Globus pallidus (tissue), 1 donor: ENCODE measurements around the gene MUC5B.
"Not testable (repeated sequence)": the region's sequence is repeated elsewhere in the genome, so short reads cannot be mapped to it uniquely, and the experiment has no call there.

ENCODE experiments used
- DNase-seq: peaks from one replicate; pipeline ENCODE4 v3.0.0-alpha.2; 2015; ENCODE audit warnings: low spot score

The MUC5B gene

DNA sequence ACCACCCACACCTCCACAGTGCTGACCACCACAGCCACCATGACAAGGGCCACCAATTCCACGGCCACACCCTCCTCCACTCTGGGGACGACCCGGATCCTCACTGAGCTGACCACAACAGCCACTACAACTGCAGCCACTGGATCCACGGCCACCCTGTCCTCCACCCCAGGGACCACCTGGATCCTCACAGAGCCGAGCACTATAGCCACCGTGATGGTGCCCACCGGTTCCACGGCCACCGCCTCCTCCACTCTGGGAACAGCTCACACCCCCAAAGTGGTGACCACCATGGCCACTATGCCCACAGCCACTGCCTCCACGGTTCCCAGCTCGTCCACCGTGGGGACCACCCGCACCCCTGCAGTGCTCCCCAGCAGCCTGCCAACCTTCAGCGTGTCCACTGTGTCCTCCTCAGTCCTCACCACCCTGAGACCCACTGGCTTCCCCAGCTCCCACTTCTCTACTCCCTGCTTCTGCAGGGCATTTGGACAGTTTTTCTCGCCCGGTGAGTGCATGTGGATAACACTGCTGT lies 28.4 kb downstream of the MUC5B start:
- no peak for DNase-seq

DNA sequence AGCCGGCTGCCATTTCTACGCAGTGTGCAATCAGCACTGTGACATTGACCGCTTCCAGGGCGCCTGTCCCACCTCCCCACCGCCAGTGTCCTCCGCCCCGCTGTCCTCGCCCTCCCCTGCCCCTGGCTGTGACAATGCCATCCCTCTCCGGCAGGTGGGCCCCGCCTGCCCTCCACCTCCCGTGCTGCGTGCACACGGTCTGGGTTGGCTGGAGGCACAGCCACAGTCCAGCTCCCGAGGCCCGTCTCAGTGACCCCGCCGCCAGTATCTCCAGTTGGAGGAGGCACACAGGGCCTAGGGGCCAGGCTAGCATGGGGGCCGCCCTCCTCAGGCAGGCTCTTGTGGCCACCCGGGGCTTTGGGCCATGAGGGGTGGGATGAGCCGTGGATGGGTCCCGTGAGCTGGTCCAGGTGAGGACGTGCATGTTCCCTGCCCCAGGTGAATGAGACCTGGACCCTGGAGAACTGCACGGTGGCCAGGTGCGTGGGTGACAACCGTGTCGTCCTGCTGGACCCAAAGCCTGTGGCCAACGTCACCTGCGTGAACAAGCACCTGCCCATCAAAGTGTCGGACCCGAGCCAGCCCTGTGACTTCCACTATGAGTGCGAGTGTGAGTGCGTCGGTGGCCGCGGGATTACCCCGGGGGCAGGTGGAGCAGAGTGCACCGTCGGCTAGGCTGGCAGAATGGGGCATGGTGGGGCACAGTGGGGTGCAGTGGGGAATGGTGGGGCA lies 29.7 kb downstream of the MUC5B start:
- DNase-seq: no peak

DNA sequence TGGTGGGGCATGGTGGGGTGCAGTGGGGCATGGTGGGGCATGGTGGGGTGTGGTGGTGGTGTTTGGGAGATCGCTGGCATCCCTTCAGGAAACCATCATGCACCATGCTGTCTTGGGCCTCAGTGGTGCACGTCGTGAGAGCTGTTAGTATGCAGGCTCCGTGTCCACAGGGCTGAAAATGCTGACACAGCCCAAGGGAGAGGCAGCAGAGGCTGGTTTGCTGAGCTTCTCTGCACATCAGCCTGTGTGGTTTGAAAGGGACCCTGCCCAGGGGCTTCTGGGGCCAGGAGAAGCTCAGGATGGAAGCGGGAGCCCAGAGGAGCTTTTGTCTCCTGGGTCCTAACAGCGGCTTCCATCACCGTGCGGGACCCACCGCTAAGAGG lies 30.2 kb downstream of the MUC5B start:
- DNase-seq: no peak

DNA sequence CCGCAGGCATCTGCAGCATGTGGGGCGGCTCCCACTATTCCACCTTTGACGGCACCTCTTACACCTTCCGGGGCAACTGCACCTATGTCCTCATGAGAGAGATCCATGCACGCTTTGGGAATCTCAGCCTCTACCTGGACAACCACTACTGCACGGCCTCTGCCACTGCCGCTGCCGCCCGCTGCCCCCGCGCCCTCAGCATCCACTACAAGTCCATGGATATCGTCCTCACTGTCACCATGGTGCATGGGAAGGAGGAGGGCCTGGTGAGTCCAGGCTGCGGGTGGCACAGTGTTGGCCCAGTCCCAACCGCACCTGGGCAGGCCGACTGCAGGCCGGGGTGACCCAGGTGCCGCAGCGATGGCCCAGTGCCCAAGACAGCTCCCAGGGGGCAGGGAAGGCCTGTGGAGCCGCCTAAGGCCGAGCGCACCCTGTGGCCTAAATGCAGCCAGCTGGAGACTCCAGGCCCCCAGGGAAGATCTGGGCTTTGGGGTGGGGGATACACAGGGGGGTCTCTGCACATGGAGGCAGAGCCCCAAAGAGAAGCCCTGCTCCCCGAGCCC lies 31.3 kb downstream of the MUC5B start:
- no peak for DNase-seq

DNA sequence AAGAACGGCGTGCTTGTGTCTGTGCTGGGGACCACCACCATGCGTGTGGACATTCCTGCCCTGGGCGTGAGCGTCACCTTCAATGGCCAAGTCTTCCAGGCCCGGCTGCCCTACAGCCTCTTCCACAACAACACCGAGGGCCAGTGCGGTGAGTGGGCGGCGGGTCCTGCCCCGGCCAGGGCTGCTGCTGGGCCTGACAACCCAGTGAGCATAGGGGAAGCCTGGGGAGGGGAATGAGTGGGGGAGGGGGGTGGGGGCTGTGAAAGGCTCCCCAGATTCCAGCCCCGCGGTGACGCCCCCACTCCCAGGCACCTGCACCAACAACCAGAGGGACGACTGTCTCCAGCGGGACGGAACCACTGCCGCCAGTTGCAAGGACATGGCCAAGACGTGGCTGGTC lies 31.9 kb downstream of the MUC5B start:
- no peak for DNase-seq

DNA sequence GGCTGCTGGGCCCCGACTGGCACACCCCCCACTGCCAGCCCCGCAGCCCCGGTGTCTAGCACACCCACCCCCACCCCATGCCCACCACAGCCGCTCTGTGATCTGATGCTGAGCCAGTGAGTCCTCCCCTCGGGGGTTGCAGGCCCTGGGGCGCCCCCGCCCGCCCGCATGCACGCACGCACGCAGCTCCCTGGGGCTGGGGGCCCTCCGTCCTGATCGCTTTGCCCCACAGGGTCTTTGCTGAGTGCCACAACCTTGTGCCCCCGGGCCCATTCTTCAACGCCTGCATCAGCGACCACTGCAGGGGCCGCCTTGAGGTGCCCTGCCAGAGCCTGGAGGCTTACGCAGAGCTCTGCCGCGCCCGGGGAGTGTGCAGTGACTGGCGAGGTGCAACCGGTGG lies 32.3 kb downstream of the MUC5B start:
- no peak for DNase-seq

DNA sequence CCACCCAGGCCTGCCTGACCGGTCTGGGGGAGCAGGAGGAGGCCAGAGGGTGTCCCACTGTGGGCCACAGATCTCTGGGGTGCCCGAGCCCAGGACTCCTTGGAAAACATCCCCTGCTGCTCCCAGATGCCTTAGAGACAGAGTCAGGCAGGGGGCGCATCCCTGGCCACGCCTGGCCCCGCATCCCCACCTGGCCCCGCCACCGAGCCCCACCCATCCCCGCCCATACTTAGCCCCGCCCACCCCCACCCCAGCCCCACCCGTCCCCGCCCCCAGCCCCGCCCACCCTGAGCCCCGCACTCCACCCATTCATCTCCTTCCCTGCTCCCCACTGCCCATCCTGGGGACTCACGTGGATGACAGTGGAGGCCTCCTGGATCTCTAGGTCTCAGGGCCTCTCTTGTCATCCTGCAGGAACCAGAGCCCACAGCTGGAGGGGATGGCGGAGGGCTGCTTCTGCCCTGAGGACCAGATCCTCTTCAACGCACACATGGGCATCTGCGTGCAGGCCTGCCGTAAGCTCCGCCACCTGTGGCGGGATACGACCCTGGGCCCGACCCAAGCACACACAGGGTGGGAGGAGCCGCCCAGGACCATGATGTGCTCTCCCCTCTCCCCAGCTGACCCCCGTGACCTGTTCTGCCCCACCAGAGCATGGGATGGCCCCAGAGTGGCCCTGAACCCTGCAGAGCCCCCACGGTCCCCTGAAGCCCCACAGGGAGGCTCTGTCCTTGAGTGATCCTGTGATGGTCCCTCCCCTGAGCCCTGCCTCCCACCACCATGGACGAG lies 33.6 kb downstream of the MUC5B start:
- no peak for DNase-seq

DNA sequence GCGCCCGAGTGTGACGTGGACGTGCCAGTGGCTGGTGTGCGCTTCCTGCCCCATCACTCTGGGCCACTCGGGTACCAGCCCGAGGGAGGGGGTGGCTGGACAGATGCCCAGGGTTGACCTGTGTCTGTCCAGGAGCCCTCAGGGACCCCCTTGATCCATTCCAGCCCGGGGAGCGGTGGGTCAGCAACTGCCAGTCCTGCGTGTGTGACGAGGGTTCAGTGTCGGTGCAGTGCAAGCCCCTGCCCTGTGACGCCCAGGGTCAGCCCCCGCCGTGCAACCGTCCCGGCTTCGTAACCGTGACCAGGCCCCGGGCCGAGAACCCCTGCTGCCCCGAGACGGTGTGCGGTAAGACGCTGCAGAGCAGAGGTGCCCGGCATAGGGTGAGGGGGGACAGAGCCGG lies 34.5 kb downstream of the MUC5B start:
- no peak for DNase-seq

DNA sequence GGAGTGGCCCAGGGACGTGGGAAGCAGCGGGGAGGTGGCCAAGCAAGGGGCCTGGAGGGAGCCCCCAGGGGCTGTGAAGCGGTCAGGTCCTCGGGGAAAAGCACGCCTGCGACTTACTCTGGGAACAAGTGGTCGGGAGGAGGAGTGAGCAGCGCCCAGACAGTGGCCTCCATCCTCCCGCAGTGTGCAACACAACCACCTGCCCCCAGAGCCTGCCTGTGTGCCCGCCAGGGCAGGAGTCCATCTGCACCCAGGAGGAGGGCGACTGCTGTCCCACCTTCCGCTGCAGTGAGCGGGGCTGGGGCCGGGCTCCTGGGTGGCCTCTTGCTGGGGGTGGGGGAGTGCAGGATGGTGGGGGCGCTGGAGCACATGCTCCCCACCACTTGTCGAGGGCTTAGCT lies 35.0 kb downstream of the MUC5B start:
- DNase-seq: no peak

DNA sequence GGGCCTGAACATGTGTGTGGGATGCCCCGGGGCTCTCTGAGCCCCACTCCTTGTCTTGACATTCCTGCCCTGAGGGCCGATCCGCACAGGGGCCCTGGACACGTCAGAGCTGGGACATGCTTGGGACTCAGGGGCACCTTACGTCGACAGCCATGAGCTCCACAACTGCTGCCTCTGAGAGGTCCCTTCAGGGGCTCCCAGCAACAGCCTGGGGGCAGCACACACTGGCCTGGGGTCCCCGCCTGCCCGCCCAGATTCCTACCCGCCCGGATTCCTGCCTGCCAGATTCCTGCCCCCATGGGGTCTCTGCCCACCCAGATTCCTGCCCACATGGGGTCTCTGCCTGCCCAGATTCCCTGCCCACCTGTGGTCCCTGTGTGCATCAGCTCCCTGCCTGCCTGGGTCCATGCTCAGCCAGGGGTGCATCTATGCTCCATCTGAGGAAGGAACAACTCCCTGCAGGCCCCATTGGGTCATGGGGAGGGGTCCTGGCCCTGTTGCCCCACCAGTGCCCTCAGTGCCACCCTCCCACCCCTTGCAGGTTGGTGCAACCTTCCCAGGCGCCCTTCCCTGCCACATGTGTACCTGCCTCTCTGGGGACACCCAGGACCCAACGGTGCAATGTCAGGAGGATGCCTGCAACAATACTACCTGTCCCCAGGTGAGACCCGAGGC lies 35.7 kb downstream of the MUC5B start:
- no peak for DNase-seq

DNA sequence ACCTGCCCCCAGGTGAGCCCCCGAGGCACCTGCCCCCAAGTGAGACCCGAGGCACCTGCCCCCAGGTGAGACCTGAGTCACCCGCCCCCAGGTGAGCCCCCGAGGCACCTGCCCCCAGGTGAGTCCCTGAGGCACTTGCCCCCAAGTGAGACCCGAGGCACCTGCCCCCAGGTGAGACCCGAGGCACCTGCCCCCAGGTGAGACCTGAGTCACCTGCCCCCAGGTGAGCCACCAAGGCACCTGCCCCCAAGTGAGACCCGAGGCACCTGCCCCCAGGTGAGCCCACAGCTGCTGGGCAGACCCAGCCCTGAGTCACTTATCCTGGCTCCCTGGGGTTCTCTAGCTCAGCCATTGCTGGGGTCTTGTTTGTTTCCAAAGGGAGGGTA lies 36.2 kb downstream of the MUC5B start:
- no peak for DNase-seq

DNA sequence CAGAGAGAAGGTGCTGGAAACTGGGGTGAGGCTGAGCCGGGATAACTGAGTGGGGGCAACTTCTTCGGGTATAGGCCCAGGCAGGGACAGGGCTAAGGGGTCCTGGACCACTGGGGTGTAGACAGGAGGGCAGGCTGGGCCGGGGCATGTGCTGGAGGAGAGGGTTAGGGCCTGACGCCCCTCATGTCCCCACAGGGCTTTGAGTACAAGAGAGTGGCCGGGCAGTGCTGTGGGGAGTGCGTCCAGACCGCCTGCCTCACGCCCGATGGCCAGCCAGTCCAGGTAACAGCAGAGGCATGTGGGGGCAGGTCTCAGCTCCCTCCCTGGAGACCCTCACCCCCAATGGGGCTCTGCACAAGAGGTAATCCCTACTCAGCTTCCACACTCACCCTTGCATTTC lies 36.7 kb downstream of the MUC5B start:
- no peak for DNase-seq

DNA sequence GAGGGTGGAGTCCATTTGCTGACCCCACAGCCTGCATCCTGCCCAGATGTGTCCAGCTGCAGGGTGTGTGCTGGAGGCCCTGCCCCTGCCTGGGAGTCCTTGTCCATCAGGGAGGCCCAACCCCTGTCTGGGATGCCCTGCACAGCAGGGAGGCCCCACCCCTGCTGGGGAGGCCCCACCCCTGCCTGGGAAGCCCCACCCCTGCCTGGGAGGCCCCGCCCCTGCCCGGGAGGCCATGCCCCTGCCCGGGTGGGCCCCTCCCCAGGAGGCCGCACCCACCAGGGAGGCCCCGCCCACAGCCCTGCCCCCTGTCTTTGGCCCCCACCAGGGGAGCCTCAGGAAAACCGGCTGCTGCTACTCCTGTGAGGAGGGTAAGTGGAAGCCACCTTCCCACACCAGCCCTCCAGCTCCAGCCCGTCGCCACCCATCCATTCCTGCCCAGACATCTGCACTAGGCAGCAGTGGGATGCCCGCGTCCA lies 37.2 kb downstream of the MUC5B start:
- DNase-seq: no peak

DNA sequence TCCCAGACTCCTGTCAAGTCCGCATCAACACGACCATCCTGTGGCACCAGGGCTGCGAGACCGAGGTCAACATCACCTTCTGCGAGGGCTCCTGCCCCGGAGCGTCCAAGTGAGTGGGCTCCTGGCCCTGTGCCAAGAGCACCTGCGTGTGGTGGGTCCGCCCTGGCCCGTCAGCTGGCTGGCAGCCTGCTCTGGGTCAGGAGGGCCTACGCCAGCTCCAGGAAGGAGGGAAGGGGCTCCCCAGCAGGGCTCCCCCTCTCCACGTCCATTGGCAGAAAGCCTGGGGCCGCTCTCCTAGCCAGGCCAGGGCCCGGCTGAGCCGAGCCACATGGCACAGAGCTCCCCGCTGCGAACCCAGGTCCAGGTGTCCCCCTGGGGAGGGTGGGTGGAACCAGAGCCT lies 37.8 kb downstream of the MUC5B start:
- no peak for DNase-seq

DNA sequence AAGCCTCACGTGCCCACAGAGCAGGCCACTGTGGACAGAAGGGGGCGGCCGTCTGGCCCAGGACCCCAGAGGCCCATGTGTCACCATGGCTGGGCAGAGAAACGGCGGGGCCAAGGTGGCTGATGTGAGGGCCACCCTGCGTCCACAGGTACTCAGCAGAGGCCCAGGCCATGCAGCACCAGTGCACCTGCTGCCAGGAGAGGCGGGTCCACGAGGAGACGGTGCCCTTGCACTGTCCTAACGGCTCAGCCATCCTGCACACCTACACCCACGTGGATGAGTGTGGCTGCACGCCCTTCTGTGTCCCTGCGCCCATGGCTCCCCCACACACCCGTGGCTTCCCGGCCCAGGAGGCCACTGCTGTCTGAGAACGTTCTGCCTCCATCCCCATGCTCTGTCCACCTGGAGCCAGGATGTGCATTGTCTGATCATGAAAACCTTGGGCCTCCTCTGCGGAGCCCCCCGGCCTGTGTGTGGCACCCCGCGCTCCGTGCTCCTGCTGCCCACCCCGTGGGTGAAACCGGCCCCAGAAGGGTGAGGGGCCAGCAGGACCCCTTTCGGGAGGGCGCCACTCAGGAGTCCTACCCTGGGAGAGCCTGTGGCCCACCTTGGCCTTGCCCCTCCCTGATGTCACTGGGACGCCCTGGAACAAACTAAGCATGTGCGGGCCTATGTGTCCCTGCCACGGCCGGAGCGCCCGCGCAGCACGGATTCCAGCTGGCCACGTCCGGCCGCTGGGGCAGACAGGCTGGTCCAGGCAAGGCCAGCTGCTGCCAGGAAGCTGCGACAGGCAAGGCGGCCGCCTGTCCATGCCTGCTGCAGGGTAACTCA lies 38.6 kb downstream of the MUC5B start:
- no peak for DNase-seq

DNA sequence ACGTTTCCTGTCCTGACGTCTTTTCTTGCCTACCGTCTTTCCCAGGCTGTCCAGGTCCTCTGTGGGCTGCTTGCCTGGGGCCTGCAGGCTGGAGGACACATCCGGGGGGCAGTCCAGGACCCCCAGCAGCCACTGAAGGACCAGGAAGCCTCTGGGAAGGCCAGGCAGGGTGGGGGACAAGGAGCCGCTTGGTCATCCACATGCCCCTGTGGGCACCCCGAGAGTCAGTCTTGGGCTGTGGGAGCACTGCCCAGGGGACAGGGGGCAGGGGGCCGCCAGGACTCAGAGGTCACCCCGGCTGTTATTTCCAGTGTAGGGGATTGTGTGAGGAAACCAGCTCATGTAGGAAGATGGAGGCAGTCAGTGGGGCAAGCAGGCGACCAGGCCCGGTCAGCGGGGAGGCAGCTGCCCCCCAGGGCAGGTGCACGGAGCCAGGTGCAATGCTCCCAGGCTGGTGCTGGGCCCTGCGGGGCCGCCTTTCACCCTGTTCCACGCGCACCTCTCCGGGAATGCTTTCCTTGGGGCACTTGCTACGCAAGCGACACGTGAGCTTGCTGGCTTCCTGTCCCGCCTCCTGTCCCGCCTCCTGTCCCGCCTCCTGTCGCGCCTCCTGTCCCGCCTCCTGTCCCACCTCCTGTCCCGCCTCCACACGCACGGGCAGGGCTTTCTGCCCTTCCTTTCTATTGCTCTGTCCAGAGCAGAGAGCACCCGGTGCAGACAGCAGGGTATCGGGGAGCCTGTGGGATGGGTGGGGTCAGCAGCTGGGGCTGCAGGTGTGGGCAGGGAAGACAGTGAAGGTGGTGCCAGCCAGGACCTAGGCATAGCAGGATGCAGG lies 39.5 kb downstream of the MUC5B start:
- DNase-seq: peak; percentile 94

DNA sequence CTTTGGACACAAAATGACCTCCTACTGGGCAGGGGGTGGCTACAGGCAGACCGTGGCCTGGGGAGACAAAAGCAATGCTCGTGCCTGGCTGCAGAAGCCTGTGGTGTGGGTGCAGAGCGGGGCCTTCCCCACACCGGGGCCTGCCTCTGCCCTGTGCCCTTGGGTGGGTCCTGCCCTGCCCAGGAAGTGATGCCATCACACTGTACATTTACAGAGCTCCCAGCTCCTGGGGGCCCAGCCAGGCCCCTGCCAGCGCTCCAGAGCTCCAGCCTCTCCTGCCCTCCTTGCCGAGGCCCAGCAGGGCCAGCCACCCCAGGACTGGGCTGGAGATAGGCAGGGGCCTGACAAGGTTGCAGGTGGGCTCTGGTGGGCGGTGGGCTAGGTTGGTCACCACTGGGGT lies 40.1 kb downstream of the MUC5B start:
- no peak for DNase-seq

DNA sequence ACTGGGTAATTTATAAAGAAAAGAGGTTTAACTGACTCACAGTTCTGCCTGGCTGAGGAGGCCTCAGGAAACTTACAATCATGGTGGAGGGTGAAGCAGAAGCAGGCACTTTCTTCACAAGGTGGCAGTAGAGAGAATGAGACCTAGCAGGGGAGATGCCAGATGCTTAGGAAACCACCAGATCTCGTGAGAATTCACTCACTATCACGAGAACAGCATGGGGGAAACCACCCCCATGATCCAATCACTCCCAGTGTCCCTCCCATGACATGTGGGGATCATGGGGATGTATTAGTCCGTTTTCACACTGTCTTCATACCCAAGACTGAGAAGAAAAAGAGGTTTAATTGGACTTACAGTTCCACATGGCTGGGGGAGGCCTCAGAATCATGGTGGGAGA lies 41.6 kb downstream of the MUC5B start:
- DNase-seq: not testable (repeated sequence)

DNA sequence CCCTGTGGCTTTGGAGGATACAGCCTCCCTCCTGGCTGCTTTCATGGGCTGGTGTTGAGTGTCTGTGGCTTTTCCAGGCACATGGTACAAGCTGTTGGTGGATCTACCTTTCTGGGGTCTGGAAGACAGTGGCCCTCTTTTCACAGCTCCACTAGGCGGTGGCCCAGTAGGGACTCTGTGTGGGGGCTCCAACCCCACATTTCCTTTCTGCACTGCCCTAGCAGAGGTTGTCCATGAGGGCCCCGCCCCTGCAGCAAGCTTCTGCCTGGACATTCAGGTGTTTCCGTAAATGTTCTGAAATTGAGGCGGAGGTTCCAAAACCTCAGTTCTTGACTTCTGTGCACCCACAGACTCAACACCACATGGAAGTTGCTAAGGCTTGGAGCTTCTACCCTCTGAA lies 42.6 kb downstream of the MUC5B start:
- not testable (repeated sequence) for DNase-seq

DNA sequence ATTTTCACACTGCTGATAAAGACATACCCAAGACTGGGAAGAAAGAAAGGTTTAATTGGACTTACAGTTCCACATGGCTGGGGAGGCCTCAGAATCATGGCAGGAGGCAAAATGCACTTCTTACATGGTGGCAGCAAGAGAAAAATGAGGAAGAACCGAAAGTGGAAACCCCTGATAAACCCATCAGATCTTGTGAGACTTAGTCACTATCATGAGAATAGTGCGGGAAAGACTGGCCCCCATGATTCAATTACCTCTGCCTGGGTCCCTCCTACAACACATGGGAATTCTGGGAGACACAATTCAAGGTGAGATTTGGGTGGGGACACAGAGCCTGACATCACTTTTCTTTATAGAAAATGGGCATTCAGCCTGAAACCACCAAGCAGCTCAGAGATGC lies 44.1 kb downstream of the MUC5B start:
- not testable (repeated sequence) for DNase-seq
